H1 (cell line): ENCODE data around the gene RFPL1. TPM values are rescaled to one million over a fixed set of nuclear protein-coding genes. Genes with fewer than 3 reads are reported as not detected.

Experiments used
- CTBP2 ChIP-seq: IDR thresholded peaks from 2 replicates; pipeline ENCODE4 v1.7.0; 2011; ENCODE audit warnings: borderline replicate concordance, mild to moderate bottlenecking, moderate library complexity, mixed read lengths, low read length; ENCODE audit not compliant: insufficient read depth, insufficient read length
- polyA plus RNA-seq, 7 experiments: library from polyadenylated mRNA; depleted of rRNA in 3 of 7; stranded (reverse) in 5 of 7; unstranded in 2 of 7; fragments of >200 nt in 5 of 7; fragments of 200-250 nt in 2 of 7; gene quantifications; 1 replicate in 5 of 7; 2 replicates in 1 of 7; 4 replicates in 1 of 7; pipeline versions ENCODE4 v1.2.1 to v1.2.3, GENCODE V29; 2011 to 2013; ENCODE audit warnings: missing spikeins in 2 of 7, mixed read lengths in 2 of 7
- total RNA-seq: library from RNA; stranded (reverse); fragmentation: NEBNext Ultra II Directional; extraction: Animal tissue kit (Norgen Biotek cat#: 25700); gene quantifications from 2 replicates; pipeline ENCODE4 v1.2.1, GENCODE V29; 2021
- TF ChIP-seq, protein P1 (sequence below): fragments of 300-600 bp; sonication (generic); IDR thresholded peaks from 2 replicates; pipeline ENCODE4 v1.7.1; 2012; ENCODE audit warnings: low read length, moderate library complexity, mild to moderate bottlenecking, inconsistent platforms; ENCODE audit not compliant: insufficient replicate concordance
- TF ChIP-seq, protein P2 (sequence below): IDR thresholded peaks from 2 replicates; pipeline ENCODE4 v1.6.1; 2011; ENCODE audit warnings: low read length, improper control_type of control experiment

The RFPL1 gene
- total and polyA plus RNA-seq, 2 of the 8 experiments (the other 6 are each of a cell fraction or from before 2014, with no cell fraction given): not detected

DNA sequence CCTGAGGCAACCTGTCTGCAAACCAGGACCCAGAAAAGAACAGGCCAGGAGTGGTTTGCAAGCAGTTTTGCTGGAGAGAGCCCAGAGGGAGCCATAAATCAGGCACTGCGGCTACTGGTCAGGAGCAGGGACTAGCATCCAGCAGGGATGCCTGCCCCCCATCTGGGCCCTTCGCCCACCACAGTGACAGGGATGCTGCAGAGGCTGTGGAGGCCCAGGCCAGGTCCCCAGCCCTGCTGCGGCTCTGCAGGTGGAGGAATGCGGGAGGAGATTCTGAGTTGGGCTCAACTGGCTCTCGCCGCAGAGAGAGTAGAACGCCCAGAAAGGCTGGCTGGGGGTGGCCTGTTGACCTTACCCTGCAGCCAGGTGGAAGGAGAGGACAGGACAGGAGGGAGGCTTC, 25.2 kb downstream of the RFPL1 start (continued):
- TF ChIP-seq, protein P1, sequence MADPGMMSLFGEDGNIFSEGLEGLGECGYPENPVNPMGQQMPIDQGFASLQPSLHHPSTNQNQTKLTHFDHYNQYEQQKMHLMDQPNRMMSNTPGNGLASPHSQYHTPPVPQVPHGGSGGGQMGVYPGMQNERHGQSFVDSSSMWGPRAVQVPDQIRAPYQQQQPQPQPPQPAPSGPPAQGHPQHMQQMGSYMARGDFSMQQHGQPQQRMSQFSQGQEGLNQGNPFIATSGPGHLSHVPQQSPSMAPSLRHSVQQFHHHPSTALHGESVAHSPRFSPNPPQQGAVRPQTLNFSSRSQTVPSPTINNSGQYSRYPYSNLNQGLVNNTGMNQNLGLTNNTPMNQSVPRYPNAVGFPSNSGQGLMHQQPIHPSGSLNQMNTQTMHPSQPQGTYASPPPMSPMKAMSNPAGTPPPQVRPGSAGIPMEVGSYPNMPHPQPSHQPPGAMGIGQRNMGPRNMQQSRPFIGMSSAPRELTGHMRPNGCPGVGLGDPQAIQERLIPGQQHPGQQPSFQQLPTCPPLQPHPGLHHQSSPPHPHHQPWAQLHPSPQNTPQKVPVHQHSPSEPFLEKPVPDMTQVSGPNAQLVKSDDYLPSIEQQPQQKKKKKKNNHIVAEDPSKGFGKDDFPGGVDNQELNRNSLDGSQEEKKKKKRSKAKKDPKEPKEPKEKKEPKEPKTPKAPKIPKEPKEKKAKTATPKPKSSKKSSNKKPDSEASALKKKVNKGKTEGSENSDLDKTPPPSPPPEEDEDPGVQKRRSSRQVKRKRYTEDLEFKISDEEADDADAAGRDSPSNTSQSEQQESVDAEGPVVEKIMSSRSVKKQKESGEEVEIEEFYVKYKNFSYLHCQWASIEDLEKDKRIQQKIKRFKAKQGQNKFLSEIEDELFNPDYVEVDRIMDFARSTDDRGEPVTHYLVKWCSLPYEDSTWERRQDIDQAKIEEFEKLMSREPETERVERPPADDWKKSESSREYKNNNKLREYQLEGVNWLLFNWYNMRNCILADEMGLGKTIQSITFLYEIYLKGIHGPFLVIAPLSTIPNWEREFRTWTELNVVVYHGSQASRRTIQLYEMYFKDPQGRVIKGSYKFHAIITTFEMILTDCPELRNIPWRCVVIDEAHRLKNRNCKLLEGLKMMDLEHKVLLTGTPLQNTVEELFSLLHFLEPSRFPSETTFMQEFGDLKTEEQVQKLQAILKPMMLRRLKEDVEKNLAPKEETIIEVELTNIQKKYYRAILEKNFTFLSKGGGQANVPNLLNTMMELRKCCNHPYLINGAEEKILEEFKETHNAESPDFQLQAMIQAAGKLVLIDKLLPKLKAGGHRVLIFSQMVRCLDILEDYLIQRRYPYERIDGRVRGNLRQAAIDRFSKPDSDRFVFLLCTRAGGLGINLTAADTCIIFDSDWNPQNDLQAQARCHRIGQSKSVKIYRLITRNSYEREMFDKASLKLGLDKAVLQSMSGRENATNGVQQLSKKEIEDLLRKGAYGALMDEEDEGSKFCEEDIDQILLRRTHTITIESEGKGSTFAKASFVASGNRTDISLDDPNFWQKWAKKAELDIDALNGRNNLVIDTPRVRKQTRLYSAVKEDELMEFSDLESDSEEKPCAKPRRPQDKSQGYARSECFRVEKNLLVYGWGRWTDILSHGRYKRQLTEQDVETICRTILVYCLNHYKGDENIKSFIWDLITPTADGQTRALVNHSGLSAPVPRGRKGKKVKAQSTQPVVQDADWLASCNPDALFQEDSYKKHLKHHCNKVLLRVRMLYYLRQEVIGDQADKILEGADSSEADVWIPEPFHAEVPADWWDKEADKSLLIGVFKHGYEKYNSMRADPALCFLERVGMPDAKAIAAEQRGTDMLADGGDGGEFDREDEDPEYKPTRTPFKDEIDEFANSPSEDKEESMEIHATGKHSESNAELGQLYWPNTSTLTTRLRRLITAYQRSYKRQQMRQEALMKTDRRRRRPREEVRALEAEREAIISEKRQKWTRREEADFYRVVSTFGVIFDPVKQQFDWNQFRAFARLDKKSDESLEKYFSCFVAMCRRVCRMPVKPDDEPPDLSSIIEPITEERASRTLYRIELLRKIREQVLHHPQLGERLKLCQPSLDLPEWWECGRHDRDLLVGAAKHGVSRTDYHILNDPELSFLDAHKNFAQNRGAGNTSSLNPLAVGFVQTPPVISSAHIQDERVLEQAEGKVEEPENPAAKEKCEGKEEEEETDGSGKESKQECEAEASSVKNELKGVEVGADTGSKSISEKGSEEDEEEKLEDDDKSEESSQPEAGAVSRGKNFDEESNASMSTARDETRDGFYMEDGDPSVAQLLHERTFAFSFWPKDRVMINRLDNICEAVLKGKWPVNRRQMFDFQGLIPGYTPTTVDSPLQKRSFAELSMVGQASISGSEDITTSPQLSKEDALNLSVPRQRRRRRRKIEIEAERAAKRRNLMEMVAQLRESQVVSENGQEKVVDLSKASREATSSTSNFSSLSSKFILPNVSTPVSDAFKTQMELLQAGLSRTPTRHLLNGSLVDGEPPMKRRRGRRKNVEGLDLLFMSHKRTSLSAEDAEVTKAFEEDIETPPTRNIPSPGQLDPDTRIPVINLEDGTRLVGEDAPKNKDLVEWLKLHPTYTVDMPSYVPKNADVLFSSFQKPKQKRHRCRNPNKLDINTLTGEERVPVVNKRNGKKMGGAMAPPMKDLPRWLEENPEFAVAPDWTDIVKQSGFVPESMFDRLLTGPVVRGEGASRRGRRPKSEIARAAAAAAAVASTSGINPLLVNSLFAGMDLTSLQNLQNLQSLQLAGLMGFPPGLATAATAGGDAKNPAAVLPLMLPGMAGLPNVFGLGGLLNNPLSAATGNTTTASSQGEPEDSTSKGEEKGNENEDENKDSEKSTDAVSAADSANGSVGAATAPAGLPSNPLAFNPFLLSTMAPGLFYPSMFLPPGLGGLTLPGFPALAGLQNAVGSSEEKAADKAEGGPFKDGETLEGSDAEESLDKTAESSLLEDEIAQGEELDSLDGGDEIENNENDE: no peak
- TF ChIP-seq CTBP2: no peak
- TF ChIP-seq, protein P2, sequence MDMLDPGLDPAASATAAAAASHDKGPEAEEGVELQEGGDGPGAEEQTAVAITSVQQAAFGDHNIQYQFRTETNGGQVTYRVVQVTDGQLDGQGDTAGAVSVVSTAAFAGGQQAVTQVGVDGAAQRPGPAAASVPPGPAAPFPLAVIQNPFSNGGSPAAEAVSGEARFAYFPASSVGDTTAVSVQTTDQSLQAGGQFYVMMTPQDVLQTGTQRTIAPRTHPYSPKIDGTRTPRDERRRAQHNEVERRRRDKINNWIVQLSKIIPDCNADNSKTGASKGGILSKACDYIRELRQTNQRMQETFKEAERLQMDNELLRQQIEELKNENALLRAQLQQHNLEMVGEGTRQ: no peak
